HL-60/S4 (cell line): Measurements from ENCODE around the gene PARD3B.

Experiments
- in situ Hi-C: fragments of 300-500 bp; cut with MboI; formaldehyde crosslinking; loops from 2 replicates; pipeline ENCODE4 v1.14.3; 2022; ENCODE audit warnings: low sequenced_read_pairs

Gene PARD3B

GRCh38 chr2:204581946-204582345 is 36.7 kb downstream of the PARD3B start:
- in situ Hi-C loops: no loop called here

DNA sequence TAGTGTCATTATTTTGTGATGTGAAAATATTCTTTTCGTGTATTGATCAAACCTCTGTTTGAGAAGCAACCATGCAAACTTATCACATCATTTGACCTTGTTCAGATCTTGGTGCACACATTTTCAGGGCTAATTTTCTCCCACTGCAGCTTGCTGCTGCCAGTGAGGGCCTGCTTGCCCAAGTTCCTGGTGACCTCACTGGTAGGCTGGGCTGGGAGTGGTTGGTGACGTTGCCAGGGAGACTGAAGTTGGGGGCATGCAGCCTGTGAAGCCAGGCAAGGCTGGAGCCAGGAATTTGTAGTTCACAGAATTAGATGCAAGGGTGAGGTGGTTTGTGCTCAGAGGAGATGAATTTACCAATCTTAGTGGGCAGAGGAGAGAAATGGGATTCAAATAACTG is 38.5 kb downstream of the PARD3B start:
- in situ Hi-C loops: no loop called here

- in situ Hi-C loops: no loop called here
These were observed 40.7 kb downstream of the PARD3B start for GRCh38 chr2:204585930-204586329.

- in situ Hi-C loops: no loop called here
These were observed 41.3 kb downstream of the PARD3B start for GRCh38 chr2:204586444-204587180.

- in situ Hi-C loops: no loop called here
These were observed 44.8 kb downstream of the PARD3B start for GRCh38 chr2:204590063-204590462.

DNA sequence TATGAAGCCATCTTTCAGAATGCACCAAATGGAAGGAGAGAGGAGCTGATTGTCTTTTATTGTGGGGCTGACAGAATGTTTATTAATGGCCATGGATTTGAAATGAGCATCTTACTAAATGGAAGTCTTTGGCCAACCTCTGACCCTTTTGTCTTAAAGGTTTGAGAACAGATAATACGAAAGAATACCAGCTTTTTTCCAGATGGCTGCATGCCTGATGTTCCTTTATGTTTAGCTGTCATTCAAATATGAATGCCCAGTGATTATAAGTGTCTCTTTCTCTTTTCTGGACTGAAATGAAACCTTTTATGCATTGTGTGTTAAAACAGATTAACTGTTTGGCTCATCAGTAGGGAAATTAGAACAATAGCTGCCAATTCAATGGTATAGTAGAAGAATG is 46.0 kb downstream of the PARD3B start:
- in situ Hi-C loops: no loop called here

DNA sequence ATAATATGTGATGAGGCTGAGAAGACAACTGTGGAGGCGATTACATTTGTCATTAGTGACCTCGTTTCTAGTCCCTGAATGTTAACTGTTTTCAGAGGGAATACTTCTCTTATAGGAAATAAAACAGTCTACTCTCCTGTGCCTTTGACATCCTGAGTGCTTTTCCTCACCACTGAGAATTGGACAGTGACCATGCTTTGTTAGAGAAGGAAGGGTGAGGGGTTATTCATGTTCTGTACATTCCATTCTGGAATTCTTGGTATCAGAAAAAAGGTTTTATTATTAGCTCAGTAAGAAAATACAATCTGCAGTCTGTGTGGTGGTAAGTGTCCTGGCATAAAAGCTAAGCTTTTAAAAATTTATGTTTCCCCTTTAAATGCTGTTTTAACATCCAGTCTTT is 58.8 kb downstream of the PARD3B start:
- in situ Hi-C loops: no loop called here

DNA sequence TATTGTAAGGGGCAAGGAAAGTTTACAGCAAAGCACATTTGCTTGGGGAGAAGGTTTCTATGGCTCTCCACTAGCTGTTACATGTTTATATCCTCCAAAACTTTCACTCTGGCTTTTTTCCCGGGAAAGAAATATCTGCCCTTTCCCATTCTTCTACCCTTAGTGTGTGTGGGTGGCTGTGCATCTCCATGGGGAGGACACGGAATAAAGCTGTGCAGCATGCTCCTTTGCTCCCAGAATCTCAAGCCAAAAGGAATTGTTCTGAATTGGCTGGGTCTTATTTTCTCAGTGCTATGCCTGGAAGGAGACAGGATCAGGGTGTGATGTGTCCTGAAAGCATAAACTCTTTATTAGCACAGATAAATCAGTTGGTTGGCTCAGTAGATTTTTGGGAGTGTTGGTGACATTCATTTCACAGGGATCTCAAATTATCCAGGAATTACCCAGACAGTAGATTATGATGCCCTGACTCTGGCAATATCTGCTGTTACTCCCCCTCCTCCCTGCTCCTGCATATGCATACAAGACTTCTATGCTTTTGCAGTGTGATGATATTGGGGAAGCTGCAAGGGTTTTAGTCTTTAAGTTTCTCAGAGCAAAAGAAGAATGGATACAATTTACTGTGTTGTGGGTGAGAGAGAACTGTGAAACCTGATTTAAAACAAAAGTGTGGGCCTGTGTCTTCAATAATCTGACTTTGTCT is 63.1 kb downstream of the PARD3B start:
- in situ Hi-C loops: no loop called here

- in situ Hi-C loops: no loop called here
These were observed 65.8 kb downstream of the PARD3B start for GRCh38 chr2:204611017-204611631.

DNA sequence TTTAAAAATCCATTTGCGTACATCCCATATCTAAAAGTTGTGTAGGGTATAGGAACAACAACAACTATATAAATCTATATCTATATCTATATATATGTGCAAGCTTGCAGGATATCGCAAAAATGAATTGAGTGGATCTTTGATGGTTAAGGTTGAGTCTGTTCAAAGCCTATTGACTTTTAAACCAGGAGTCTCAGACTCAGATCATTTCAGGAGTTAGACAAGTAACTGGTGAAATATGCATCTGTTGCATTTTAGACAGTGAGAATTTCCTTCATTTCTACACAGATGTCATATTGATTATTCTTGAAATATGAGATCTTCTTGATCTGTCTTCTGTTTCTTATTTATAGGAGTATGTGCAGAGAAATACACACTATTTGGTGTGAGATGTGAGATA is 66.5 kb downstream of the PARD3B start:
- in situ Hi-C loops: no loop called here

- in situ Hi-C loops: no loop called here
These were observed 68.4 kb downstream of the PARD3B start for GRCh38 chr2:204613635-204614034.

- in situ Hi-C loops: no loop called here
These were observed 70.2 kb downstream of the PARD3B start for GRCh38 chr2:204615456-204615855.

DNA sequence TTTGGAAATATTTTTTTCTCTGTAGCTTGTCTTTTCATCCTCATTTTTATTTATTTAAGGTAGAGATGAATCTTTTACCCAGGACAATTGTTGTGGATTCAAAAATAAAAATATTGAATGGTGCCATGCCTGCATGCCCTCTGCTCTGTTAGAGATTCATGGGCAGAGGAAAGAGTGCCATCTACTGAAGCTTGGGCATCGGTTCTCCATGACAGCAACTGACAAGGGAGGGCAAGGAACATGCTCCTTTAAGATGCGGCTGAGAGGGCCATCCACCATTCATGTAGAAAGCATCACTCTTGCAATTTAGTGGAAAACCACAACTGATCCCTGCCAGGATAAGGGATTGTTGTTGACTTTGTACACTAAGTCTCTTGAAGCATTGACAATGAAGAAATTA is 79.9 kb downstream of the PARD3B start:
- in situ Hi-C loops: no loop called here

DNA sequence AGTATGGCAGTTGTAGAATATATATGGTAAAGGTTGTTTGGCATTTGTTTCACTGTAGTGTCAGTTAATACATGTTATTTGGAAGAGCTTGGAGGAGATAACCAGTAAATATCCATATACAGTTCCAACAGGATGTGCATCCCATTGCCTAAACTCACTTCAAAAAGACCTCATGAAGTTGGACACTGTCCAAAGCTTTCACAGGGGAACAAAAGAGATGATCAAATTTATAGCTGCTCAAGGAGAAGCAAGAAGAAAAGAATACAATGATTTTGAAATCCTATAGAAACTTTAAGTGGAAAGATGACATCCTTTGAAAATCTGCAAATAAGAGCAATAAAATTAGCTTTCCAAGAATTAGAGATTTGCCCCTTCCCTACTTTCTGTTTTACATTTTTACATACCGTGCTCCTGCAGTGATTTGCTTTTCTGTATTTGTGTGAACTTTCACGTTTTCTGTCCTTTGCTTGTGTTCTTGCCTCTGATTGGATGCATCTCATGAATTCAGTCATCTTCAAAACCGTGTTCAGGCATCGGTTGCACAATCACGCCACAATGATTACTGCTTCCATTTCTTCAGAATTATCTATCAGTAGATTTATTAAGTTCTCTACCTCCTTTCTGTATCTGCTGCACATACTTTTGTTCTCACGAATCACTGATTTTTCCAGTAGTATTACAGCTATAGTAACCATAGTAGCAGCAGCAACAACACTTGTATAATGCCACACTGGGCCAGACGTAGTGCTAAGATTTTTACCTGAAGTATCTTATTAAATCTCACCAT is 83.8 kb downstream of the PARD3B start:
- in situ Hi-C loops: no loop called here

DNA sequence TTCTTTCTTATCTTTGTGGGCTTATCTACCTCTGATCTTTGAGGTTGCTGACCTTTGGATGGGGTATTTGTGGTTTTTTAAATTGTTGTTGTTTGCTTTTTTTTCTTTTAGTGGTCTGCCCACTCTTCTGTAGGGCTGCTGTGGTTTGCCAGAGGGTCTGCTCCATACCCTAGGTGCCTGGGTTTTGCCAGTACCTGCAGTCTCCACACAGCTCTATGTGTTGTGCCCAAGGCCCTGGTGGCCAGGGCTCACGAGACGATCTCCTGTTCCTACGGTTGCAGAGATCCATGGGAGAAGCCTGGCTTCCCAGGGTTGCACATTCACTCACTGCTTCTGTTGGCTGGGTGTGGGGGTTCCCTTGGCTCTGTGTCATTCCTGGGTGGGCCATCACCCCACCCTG is 87.1 kb downstream of the PARD3B start:
- in situ Hi-C loops: no loop called here

DNA sequence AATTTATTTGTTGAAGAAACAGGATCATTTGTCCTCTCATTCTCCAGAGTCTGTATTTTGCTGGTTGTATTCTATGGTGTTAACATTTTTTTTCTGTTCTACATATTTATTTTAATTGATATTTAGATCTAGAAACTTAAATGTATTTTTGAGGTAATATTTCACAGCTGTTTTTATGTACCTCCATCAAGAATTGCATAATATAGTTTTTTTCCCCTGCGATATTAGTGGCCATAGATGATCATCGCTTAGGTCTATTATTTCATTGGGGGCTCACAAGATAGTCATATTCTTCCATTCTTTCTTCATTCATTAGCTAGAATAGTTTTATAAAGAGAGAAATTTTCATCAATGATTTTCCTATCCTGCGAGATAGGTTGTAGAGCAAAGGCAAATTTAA is 89.3 kb downstream of the PARD3B start:
- in situ Hi-C loops: no loop called here

GRCh38 chr2:204635478-204635877 is 90.2 kb downstream of the PARD3B start:
- in situ Hi-C loops: no loop called here

DNA sequence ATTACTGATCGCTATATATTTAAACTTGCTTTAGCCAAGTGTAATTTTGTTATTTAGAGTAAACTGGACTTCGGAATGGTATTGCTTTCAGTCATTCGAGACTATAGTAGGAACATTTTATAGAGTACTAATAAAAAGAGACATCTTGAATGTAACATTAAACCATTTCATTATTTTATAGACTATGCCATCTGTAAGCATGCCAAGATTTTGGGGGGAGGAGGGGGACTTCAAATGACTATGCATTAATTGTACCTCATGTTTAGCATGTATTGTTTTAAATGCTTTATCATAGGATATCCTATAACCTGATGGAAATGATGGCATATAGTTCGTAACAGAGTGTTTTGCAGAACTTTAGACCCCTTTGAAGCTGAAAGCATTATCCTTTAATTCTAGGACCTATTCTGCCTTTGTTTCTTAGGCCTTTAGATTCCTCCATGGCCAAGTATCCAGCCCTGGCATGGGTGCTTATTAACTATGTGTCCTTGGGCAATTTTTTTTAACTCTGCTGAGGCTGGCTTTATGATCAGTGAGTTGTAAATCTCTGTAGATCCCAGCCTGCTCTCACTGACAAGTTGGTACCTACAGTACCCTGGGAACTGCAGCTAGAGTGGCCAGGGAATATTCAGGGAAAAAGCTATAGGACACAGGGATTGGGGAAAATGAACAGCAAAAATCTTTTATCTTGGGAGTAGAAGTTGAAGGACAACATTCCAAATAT is 93.4 kb downstream of the PARD3B start:
- in situ Hi-C loops: no loop called here

DNA sequence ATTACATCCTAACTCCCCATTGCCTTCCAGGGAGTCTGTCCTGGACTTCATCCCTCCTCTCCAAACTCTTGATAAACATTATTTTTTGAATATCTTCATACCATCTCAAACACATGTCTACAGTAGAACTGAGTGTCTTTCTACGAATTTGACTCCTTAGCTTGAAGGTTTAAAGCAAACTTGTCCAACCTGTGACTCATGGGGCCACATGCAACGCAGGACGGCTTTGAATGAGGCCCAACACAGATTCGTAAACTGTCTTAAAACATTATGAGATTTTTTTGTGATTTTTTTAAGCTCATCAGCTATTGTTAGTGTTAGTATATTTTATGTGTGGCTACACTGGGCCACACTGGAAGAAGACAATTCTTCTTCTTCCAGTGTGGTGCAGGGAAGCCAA is 98.1 kb downstream of the PARD3B start:
- in situ Hi-C loops: no loop called here

DNA sequence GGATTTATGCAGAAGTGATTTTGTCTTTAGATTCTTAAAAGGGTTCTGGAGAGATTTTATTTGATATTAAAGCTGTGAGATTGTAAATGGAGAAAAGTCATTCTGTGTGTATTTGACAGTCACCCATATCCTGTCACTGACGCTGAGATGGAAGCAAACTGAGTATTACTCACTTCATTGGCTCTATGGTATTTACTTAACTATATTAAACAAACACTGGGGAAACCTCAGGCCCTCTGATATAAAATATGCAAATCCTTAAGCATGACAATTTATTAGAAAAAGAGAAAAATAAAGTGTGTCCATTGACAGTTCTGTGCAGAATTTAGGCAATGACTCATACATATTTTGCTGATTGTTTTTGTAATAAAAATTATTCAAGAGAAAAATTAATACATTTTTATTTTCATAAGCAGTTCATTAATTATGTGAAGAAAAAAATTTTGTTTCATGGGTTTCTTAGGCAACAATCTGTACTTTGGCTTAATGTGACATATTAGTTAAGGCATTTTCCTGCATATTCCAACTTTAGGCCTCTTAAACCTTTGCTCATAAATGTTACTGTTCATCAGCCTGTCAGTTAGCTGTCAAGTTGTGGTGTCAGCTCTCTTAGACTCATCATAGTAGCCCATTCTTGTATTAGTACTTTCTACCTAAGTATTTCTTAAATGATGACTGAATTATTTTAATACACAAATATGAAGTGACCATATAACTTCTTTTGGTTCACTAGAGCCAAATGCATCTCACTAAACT is 99.9 kb downstream of the PARD3B start:
- in situ Hi-C loops: no loop called here
